GM18505 (cell line): Measurements from ENCODE around the gene FBN1.

Experiments
- ATAC-seq: cut with Tn5 transposase; IDR thresholded peaks from one replicate; pipeline ENCODE4 v1.9.1; 2021; ENCODE audit not compliant: unreplicated experiment
- POLR2A ChIP-seq: IDR thresholded peaks from 4 replicates; pipeline ENCODE4 v1.6.1; 2011; ENCODE audit warnings: borderline replicate concordance; ENCODE audit not compliant: insufficient read depth, insufficient read length; ENCODE audit errors: extremely low read depth

FBN1 gene

DNA sequence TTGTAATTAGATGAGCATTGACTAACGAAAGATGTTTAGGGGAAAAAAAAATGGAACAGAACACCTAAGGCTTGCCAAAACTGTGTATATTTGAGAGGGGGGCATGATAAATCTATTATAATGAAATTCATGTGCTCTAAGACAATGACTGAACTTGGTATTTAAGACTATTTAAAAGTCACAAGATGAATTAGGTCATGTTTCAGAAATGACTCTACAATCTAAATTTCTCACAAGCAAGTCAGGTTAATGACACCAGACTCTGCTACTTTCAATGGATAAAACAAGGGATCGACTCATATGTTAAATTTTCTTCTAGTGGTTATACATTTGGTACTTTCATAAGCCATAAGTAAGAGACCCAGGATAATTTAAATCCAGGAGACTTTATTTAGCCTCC is 235.9 kb downstream of the FBN1 start:
- ATAC-seq: no peak
- no peak for TF ChIP-seq POLR2A

DNA sequence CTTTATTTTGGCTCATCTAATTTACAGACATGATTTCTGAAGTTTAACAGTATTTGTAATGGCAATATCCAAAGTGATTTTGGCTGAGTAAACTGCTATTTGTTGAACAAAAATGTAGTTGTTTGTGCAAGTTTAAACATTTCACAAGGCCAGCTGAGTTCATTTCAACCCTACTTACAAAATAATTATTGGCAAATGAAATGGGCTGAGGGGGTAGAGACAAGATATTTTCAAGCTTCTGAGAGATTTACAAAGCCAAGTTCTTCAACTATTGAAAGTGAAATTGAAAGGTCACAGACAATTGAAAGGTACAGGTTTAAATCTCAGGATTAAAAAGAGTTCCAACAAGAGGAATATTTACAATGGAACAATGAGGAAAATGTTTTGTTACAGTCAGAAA is 237.2 kb downstream of the FBN1 start:
- ATAC-seq: no peak
- no peak for TF ChIP-seq POLR2A

DNA sequence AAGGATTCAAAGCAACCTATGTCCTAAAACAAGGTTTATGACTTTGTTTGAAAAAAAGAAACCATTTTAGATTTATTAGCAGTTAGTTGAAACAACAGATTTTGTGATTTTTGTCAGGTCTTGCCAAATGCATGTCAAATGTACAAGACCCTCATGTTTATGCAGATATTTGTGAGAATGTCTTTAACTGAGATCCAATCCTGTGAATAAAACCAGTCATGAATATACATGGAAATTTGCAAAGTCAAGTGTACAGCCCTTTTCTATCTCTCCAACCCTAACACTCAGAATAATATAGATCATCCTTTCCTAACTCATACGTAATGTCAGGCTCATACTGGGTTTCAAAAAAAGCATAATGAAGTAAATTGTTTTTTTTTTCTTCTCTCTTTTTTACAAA is 237.9 kb downstream of the FBN1 start:
- no peak for ATAC-seq

DNA sequence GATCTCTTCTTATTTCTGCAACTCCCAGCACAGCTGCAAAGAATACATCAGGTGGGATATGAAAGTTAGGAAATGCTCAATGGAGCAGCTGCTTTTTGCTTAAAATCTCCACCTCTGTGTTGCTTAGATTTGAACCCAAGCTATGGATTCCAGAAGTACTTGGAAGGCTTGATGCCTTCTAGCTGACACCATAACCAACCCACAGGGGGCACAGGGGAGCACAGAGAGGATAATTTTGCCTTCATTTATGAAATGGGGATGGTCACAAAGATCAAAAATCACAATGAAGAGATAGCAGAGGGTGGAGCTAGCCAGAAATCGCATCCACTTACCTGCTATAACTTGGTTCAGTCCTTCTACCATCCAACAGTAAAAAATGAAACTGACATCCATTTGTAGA is 238.6 kb downstream of the FBN1 start:
- TF ChIP-seq POLR2A: no peak
- no peak for ATAC-seq

More for the DNA sequence above, 237.9 kb downstream of the FBN1 start:
- no peak for TF ChIP-seq POLR2A

DNA sequence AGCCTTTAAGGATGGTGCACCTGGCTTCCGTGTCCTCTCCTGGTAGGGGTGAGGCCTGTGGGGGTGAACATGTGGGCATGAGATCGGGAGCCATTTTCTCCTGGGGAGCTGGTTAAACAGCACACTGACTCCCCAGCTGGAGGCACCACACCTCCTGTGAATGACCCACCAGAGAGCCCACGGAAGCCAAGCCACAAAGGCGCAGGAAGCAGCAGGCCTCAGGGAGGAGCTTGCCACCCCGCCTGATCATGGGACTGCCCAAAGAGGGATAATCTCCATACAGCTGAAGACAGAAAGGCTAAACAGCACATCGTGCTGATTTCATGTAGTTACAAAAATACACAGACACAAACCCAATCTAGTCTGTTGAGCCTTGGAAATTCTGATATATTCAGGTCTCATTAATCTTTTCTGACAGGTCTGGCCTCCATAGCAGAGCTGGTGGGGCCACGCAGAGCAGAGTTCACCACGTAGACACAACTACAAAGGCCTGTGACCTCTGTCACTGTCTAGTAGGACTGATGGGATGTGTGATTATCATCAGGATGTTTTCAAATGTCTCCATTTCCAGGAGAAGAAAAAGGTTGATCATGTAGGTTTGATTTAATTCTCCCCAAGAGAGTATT is 239.1 kb downstream of the FBN1 start:
- no peak for TF ChIP-seq POLR2A
- ATAC-seq: no peak

DNA sequence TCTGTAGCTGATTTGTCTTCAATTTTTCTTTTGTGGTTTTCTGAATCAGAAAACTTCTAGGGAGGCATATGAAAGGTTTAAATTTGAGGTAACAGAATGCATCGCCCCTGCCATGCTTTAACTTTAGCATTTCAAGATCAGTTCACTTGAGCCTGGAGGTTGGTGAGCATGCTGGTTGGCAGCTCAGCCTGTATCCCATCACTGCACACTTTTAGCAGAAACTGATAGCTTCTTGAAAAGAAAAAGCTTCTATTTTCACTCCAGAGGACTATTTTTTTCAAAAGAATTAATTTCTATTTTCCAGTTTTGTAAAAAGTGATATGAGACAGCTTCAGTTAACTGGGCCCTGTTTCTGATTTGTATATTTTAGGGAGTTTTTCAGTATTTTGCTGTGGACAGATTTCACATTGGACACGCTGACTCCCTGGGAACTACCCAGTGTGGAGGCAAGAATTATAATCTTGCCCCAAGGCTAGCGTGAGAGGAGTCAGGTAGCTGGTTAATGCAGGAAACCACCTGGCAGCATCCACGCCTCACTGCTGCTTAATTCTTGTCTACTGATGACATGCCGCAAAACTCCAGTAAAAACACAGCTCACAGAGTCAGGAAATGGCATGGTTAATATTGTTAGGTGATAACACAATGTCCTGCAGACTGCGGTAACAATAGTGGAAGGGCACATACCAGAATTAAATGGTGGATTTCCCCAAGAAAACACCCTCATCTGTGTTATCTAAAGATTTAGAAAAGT is 242.9 kb downstream of the FBN1 start:
- no peak for TF ChIP-seq POLR2A
- no peak for ATAC-seq

DNA sequence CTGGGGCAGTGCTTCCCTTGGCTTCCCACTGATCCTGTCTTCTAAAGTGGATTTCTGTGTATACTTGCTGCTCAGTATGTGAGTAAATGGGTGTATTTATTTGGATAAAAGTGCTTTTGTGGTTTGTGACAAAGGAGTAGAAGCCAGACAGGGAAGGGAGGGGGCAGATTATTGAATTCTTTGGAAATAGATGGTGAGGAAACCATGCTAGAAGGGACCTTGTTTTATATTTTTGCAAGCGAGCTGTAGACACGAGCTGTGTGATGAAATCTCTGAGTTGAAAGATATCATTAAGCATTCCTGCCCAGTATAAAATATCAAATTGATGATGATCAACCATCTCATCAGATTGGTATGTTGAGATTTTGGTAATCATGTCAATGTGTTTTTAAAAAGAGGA is 245.4 kb downstream of the FBN1 start:
- no peak for ATAC-seq
- TF ChIP-seq POLR2A: no peak

DNA sequence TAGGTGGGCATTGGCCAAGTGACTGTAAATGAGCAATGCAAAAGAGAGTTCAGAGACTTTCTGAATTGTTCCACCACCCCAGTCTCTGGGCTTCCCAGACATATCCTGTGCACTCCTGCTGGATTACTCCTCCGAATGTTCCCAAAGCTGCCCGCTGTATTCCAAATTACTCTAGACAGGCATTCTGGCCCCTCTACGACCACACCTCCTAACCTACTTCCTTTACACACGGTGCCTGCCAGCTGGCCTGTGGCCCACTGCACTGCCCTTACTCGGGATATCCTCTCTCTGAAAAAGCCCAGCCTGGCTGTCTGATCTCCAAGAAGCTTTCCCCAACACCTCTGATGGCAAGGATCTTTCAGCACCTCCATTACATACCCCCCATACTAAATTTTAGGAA is 247.7 kb downstream of the FBN1 start:
- TF ChIP-seq POLR2A: no peak

DNA sequence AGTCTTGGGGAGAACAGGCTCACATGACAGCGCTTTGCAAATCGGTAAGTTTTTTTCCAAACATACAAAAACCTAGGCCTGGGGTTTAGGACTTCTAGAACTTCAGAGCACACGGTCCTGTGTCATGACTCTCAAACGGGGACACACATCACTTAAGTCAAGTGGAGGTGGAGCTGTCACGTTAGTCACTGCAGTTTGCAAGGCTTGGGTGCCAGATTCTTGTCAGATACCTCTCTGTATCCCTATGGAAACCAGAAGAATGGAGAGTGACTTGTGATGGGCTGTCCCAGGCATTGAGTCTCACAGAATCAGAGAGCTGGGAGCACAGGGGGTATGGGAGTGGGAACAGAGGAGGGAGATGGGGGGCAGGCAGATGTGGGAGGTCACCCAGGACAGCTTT is 249.5 kb downstream of the FBN1 start:
- ATAC-seq: no peak
- TF ChIP-seq POLR2A: no peak

More for the DNA sequence above, 247.7 kb downstream of the FBN1 start:
- ATAC-seq: no peak

DNA sequence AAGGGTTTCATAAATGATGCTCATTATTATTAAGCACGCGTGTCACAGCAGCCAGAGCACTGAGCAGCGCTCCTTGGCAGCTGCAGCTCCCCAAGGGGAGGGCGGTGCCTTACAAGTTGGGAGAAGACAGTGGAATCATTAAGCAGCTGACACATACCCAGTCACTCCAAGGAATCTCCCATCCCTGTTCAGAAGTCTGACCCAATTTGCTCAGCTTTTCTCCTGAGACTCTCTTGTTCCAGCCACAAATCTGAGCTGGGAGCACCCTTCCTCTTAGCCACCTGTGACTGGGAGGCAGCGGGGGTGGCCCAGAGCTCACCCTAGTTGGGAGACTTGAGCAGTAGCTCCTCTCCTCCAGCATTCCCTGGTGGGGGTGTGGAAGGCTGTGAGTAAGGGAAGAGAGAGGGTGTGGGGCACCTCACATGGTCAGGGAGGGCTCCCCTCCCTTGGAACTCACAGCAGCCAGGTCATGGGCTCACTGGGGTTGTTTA is 249.9 kb downstream of the FBN1 start:
- TF ChIP-seq POLR2A: no peak
- ATAC-seq: no peak

DNA sequence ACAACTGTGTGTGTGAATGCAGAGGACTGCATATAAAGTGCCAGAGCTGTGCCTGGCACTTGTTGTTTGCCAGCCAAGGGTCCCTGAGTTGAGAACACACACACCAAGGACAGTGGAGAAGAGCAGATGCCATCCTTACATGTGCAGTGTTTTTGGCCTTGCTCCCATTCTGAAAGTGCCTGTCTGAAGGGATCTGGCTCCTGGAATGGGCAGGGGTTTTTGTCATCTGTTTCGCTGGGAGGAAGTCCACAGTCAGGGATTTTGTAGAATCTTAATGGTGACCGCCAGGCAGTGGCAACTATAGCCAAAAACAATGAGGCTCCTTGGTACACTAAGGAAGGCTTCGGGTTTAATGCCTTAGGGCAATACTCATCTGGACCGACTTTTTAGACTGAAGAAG is 250.5 kb downstream of the FBN1 start:
- no peak for TF ChIP-seq POLR2A
- ATAC-seq: no peak

DNA sequence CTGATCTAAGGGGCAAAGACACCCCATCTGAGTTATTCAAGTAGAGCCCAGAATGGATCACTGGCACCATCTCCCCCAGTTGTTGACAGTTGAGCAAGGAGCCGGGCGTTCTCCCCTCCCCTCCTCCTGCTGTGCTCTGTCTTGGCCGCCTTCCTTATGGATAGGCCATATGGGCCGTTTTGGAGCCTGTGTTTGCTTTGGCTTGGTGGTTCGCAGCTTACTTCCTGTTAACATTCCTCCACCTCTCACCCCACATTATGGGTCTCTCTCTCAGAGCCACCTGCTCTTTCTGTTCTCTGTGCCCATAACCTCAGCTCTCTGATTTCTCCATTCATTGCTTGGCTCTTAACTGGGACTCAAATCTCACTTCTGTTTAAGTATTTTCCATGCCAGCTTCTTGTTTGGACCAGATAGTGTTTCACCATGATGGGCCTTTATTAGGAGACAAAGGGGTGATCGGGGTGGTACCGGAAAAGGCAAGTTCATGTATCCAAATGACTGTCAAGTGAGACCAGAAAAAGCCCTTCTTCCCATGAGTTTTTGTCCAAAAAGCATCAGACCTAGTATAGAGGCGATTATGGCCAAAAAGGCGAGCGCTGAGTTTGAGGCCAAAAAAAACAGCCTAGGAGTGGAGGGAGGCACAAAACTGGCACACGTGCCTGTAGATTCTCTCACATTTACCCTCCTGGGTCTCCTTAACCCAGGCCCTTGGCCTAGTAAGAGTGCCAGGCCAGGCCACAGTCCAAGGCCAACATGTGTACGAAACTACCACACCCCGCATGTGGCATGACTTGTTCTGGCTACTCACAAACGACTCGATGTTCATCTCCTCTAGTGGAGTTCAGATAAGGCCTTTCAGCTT is 251.6 kb downstream of the FBN1 start:
- no peak for ATAC-seq
- TF ChIP-seq POLR2A: no peak

DNA sequence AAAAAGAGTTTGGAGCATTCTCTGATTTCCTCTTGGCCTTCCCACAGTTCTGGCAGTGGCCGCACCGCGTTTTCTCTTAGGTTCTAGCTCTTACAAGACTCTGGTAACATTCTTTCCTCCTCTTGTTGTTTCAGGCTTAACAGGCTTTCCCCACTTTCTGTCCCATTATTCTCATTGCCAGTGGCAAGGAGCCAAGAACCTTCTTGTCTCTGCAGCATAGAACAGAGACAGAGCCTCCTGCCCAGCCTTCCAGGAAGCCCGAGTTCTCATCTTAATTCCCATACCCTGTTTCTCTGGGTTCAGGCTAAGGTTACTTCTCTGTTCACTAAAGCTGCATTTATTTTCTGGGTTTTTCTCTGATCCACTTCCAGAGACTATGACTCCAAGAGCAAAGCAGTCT is 253.2 kb downstream of the FBN1 start:
- no peak for TF ChIP-seq POLR2A
- ATAC-seq: no peak
